GM10248 (cell line): ENCODE data around the gene ADAMTSL3.

Experiments
- CTCF ChIA-PET: fragments of 300-600 bp; sonication (Branson Sonifier 250); formaldehyde crosslinking; extraction: SDS; loops from one replicate; lab custom pipeline; 2021; ENCODE audit warnings: antibody characterized with exemption; lab: Yijun Ruan, JAX
- POLR2A ChIA-PET: fragments of 350-650 bp; sonication (Branson Sonifier 250); formaldehyde crosslinking; extraction: SDS; loops from one replicate; lab custom pipeline; 2020; ENCODE audit warnings: antibody characterized with exemption; lab: Yijun Ruan, JAX
- DNase-seq: peaks from one replicate; pipeline ENCODE4 v3.0.0; 2012; ENCODE audit errors: extremely low spot score
- TF ChIP-seq, protein P1 (sequence below): IDR thresholded peaks from 2 replicates; pipeline ENCODE4 v1.5.1; 2012; ENCODE audit warnings: mild to moderate bottlenecking, low read depth; ENCODE audit errors: extremely low read depth, missing control alignments, control extremely low read depth

Gene ADAMTSL3

DNA sequence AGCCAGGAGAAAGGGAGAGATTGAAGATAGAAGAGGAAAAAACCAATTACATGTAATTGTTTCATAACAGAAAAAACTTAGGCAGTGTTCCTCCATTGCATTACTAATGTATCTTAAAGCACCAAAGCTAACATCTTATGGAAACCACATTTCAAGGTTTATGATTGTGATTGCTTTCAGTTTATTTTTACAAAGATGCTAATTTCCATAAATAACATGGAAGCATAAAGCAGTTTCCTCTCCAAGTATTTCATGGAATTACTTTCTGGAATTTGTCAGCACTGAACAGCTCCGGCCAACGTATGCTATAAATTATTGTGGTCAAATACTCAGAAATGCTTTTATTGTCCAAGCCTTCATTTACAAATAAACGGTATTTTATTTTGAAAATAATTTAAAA, 11.6 kb downstream of the ADAMTSL3 start:
- DNase-seq, result no peak
- ChIA-PET CTCF (no interaction called here), POLR2A (no interaction called here)
- TF ChIP-seq, protein P1, sequence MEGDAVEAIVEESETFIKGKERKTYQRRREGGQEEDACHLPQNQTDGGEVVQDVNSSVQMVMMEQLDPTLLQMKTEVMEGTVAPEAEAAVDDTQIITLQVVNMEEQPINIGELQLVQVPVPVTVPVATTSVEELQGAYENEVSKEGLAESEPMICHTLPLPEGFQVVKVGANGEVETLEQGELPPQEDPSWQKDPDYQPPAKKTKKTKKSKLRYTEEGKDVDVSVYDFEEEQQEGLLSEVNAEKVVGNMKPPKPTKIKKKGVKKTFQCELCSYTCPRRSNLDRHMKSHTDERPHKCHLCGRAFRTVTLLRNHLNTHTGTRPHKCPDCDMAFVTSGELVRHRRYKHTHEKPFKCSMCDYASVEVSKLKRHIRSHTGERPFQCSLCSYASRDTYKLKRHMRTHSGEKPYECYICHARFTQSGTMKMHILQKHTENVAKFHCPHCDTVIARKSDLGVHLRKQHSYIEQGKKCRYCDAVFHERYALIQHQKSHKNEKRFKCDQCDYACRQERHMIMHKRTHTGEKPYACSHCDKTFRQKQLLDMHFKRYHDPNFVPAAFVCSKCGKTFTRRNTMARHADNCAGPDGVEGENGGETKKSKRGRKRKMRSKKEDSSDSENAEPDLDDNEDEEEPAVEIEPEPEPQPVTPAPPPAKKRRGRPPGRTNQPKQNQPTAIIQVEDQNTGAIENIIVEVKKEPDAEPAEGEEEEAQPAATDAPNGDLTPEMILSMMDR, result no peak

DNA sequence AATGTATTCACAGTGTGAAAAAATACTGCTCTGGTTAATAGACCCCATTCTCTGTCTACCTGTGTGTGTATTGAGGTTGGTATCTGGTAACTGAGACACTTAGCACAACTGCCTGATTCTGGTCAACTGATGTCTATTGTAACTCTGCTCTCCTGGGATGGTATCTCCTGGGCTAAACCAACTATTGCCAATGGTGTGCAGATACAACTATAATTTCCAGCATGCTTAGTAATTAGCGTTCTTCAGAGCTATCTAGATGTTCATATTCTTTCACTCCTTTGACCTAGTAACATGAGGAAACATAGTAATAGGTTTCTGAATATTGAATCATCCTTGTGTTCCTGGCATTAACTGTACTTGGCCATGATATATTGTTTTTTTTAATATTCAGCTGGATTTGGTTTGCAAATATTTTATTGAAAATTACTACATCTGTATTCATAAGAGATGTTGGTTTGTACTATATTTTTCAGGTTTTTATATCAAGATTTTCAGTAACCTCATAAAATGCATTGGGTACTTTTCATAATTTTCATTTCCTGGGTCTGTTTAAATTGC, 16.8 kb downstream of the ADAMTSL3 start:
- ChIA-PET CTCF (no interaction called here), POLR2A (no interaction called here)
- DNase-seq, result no peak
- TF ChIP-seq, protein P1, result no peak

DNA sequence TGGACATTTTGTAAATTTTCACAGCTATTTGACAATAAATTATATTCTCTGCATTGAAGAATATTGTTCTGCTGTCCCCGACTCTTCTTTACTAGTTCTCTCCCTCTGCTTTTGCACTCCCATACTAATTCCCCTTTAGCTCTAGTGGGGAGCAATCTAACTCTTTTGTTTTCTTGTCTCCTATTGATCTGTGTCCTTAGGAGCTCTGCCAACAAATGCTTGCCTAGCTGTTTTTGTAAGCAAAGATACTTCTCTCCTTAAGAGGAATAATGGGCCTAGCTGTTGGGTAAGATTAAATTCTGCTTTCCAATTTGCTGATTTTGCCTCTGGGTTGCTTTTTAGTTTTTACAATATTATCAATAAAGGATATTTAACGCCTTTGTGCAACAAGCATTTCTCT, 17.7 kb downstream of the ADAMTSL3 start:
- TF ChIP-seq, protein P1, result no peak
- ChIA-PET POLR2A (no interaction called here), CTCF (no interaction called here)
- no peak for DNase-seq

DNA sequence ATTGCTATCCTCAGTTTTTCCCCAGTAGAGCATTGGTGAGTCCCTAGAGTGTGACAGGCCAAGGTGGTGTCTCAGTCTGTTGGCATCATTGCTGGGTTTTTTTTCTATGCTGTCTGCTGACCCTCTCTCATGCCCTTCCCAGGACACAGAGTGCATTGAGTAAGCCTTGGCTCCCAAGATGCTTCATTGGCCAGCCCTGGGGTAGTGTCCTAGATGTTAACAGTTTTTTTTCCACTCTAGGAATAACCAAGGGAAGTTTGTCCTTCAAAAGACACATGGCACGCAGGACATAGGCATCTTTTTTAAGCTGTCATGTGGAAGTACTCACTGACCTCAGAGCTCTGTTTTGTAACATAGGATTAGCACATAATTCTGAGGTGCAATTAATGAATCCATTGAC, 19.5 kb downstream of the ADAMTSL3 start:
- ChIA-PET CTCF (interaction anchor here (1.1 kb wide), 1 partner anchor 13 kb away, joined by 4 read pairs; no protein-coding TSS in a partner anchor), POLR2A (no interaction called here)
- DNase-seq, result no peak
- TF ChIP-seq, protein P1, result no peak

DNA sequence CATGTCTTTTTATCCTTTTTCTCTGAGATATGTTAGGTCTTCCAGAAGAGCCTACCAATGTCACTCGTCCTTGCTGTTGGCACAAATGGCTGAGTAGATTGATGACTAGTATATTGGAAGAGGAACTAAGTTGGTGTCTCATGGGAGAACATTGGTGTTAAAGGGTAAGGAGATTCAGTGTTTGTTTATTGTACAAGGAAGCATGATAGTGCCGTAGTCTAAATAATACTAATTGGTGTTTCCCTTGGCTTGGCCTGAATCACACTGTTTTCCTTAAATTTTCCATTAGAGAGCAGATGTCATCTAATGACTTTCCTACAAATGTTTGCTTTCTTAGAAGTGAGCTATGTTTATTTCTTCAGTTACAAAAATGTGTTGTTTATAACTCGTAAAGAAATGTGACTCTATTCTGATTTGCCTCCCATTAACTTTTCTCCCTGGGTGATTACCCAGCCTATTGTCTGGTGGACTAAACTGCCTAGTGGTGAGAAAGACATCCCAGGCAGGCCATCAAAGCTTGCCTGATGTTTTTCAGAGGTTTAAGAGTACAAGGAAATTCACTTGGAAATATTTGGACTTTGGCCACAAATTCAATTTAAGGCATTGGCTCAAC, 28.7 kb downstream of the ADAMTSL3 start:
- TF ChIP-seq, protein P1, result no peak
- DNase-seq, result no peak
- POLR2A ChIA-PET, result no interaction called here
- CTCF ChIA-PET, result interaction anchor here (1.4 kb wide), 1 partner anchor 11 kb away, joined by 3 read pairs; no protein-coding TSS in a partner anchor

DNA sequence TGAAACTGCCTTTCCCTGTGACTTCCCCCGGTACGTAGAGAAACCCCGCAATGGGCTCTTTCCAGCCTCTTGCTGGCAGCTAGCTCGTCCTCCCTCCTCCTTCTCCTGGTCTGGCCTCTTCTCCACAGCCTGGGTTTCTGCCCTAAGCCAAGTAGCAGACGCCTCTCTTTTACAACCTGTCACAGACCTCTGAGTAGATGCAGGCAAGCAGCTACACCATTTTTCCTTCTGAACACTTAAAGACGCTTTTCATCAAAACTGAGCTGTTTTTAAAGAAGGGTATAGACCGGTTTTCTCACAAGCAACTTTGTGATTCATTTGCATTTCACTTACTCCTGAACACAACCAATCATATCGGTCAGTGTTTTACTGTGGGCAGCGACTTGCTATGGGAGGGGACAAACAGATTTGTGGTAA, 32.0 kb downstream of the ADAMTSL3 start:
- POLR2A ChIA-PET, result no interaction called here
- TF ChIP-seq, protein P1, result no peak
- CTCF ChIA-PET, result interaction anchor here (1.6 kb wide), 1 partner anchor 12 kb away, joined by 4 read pairs; no protein-coding TSS in a partner anchor
- no peak for DNase-seq

DNA sequence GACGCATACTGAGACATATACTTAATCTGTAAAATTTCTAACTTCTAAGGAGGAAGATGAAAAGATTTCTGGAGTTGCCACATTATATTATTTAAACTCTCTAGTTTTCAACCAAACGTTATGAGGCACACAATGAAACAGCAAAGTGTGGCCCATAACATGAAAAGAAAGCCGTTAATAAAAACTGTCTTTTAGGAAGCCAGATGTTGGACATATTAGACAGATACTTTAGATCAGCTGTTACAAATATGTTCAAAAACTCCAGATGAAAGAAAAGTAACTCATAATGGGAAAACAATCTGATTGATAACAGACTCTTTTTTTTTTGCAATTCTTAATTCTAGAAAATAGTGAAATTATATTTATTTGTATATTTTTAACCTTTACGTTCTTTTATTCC, 34.3 kb downstream of the ADAMTSL3 start:
- DNase-seq, result no peak
- ChIA-PET POLR2A (no interaction called here), CTCF (no interaction called here)
- TF ChIP-seq, protein P1, result no peak
